Measurements from ENCODE around the gene ABLIM2. TPM values are rescaled to one million over a fixed set of nuclear protein-coding genes. Genes with fewer than 3 reads are reported as not detected.

Gene ABLIM2
- total and polyA plus RNA-seq, 2 of the 8 experiments (the other 6 are each of a cell fraction or from before 2014, with no cell fraction given), result 2.8 to 3.0 TPM

GRCh38 chr4:8019396-8020365, 138.9 kb downstream of the ABLIM2 start (continued):
- TF ChIP-seq HDAC2 (IDR thresholded peaks at IDR 0.05; ENCODE audit: borderline replicate concordance in 1 of 2, low read depth in 2 of 2, low read length in 2 of 2) (no peak), JUN (IDR thresholded peaks at IDR 0.05; ENCODE audit: low read depth, low read length) (no peak), SAP30 (IDR thresholded peaks at IDR 0.05; ENCODE audit: insufficient read depth, insufficient replicate concordance, low read length) (no peak), BCL11A (IDR thresholded peaks at IDR 0.05; ENCODE audit: low read depth in 2 of 2, low read length in 2 of 2) (no peak), JUND (IDR thresholded peaks at IDR 0.05; ENCODE audit: low read length) (no peak)
- TF ChIP-seq, protein P1, sequence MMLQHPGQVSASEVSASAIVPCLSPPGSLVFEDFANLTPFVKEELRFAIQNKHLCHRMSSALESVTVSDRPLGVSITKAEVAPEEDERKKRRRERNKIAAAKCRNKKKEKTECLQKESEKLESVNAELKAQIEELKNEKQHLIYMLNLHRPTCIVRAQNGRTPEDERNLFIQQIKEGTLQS (IDR thresholded peaks at IDR 0.05; ENCODE audit: insufficient read depth, low read depth, low read length), result no peak

Measured in H1 (cell line).